A673 (cell line): ENCODE results near the gene TMEM170A. TPM values are rescaled to one million over a fixed set of nuclear protein-coding genes. Genes with fewer than 3 reads are reported as not detected.

ENCODE experiments used
- BruUV-seq: library from RNA; stranded (reverse); fragments of 400-500 nt; replicated peaks from 2 replicates; lab custom pipeline; 2021; lab: Mats Ljungman, UMichigan
- CTCF ChIA-PET: fragments of 300-600 bp; sonication (Branson Sonifier 250); formaldehyde crosslinking; loops from one replicate; lab custom pipeline; 2022; ENCODE audit warnings: antibody characterized with exemption; lab: Charles Lee
- POLR2A ChIA-PET: fragments of 300-600 bp; sonication (Branson Sonifier 250); formaldehyde crosslinking; loops from one replicate; lab custom pipeline; 2022; ENCODE audit warnings: antibody characterized with exemption; ENCODE audit not compliant: low non-redundant PET; lab: Charles Lee
- DNase-seq: peaks from one replicate; pipeline ENCODE4 v3.0.0-alpha.2; 2015; ENCODE audit warnings: low spot score
- H3K27ac ChIP-seq: fragments of 200-600 bp; sonication (generic); 2 replicates; pipeline ENCODE4 v1.5.1; 2016; ENCODE audit warnings: mixed run types, low read depth, mild to moderate bottlenecking, mixed read lengths, antibody characterized with exemption, low read length; ENCODE audit not compliant: poor library complexity, severe bottlenecking
- H3K27me3 ChIP-seq: fragments of 200-600 bp; sonication (generic); replicated peaks from 2 replicates; pipeline ENCODE4 v1.6.1; 2017; ENCODE audit warnings: mixed run types, low read depth, mild to moderate bottlenecking, mixed read lengths, antibody characterized with exemption, low read length; ENCODE audit not compliant: insufficient read depth, poor library complexity
- H3K36me3 ChIP-seq: fragments of 200-600 bp; sonication (generic); 2 replicates; pipeline ENCODE4 v1.6.1; 2016; ENCODE audit warnings: mixed run types, mild to moderate bottlenecking, mixed read lengths, antibody characterized with exemption, low read length; ENCODE audit not compliant: insufficient read depth, poor library complexity, severe bottlenecking
- H3K4me1 ChIP-seq: fragments of 200-600 bp; sonication (generic); 2 replicates; pipeline ENCODE4 v1.6.1; 2017; ENCODE audit warnings: mixed run types, mild to moderate bottlenecking, mixed read lengths, antibody characterized with exemption, low read length; ENCODE audit not compliant: insufficient read depth, poor library complexity, severe bottlenecking
- H3K4me3 ChIP-seq: fragments of 200-600 bp; sonication (generic); 2 replicates; pipeline ENCODE4 v1.5.1; 2016; ENCODE audit warnings: low read depth, mixed run types, mild to moderate bottlenecking, mixed read lengths, low read length; ENCODE audit not compliant: poor library complexity, severe bottlenecking
- H3K9me3 ChIP-seq: fragments of 200-600 bp; sonication (generic); 2 replicates; pipeline ENCODE4 v1.6.1; 2016; ENCODE audit warnings: mixed run types, low read depth, mild to moderate bottlenecking, mixed read lengths, antibody characterized with exemption, low read length; ENCODE audit not compliant: poor library complexity, severe bottlenecking
- CTCF ChIP-seq: fragments of 300-800, 200-600 bp; sonication (generic); conservative IDR thresholded peaks from 2 replicates; pipeline ENCODE4 v1.5.1; 2017; ENCODE audit warnings: low read depth, mild to moderate bottlenecking, antibody characterized with exemption, low read length, moderate library complexity, mixed read lengths
- EZH2 ChIP-seq: fragments of 200-600 bp; sonication (generic); IDR thresholded peaks from 2 replicates; pipeline ENCODE4 v1.6.1; 2017; ENCODE audit warnings: borderline replicate concordance, low read depth, mild to moderate bottlenecking, mixed read lengths, antibody characterized with exemption, low read length; ENCODE audit not compliant: poor library complexity, severe bottlenecking
- intact Hi-C: fragments of 100-400 bp; cut with micrococcal nuclease; formaldehyde crosslinking; loops from one replicate; pipeline ENCODE4 v1.10.0; 2022; ENCODE audit not compliant: unreplicated experiment
- total RNA-seq: library from RNA; stranded (reverse); gene quantifications from 2 replicates; pipeline ENCODE4 v1.2.3, GENCODE V29; 2021

Gene TMEM170A
- total RNA-seq, 1 experiment from 2014 or later, result 25.9 TPM

GRCh38 chr16:75486676-75487313 lies 22.3 kb upstream of the TMEM170A start:
- Histone ChIP-seq H3K36me3 (no peaks in the 10 kb centered on the region), H3K27ac (no peak overlapping the region), H3K27me3 (no peaks in the 10 kb centered on the region), H3K4me1 (peaks cover 2% of the 10 kb centered on the region), H3K4me3 (no peak overlapping the region), H3K9me3 (no peaks in the 10 kb centered on the region)
- no peak for DNase-seq
- TF ChIP-seq EZH2 (no peak), CTCF (no peak)
- POLR2A ChIA-PET, result no interaction called here
- BruUV-seq, result no TSS peak
- CTCF ChIA-PET, result interaction anchor here (0.6 kb wide), 1 partner anchor 41 kb away, joined by 4 read pairs; no protein-coding TSS in a partner anchor
- intact Hi-C loops, result no loop called here

GRCh38 chr16:75486014-75486675 lies 21.7 kb upstream of the TMEM170A start:
- no peak for DNase-seq
- Histone ChIP-seq H3K27ac (no peak overlapping the region), H3K36me3 (no peaks in the 10 kb centered on the region), H3K9me3 (no peaks in the 10 kb centered on the region), H3K27me3 (no peaks in the 10 kb centered on the region), H3K4me1 (no peaks in the 10 kb centered on the region), H3K4me3 (no peak overlapping the region)
- ChIA-PET POLR2A (no interaction called here), CTCF (no interaction called here)
- no TSS peak for BruUV-seq
- TF ChIP-seq CTCF (no peak), EZH2 (no peak)
- intact Hi-C loops, result no loop called here

DNA sequence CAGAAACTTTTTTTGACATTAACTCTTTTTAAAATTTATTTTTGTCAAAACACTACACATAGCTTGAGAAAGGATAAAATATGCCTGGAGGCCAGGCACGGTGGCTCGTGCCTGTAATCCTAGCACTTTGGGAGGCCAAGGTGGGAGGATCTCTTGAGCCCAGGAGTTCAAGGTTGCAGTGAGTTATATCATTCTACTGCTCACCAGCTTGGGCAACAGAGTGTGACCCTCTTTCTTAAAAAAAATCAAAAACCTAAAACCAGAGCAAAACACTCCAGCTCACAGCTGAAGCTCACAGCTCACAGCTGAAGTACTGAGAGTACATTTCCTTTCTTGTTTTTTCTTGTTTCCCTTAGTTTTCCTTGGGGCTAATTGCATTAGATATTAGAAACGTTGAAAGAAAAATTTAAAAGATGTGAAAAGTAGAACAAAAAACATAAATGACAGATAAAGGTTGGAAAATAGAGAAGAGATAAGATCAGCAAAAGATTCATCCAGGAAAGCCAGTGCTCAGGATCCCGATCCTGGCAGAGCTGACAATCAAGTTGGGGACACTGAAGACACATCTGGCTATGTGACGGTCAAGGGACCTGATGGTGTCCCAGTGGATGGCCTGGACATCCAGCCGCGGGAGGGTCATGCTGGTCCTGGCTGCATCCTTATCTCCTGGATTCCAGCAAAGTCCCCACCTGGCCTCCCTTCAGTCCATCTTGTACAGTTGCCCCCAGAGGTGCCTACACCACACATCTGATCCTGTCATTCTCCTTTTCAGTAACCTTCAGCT lies 20.9 kb upstream of the TMEM170A start:
- no TSS peak for BruUV-seq
- DNase-seq, result no peak
- Histone ChIP-seq H3K9me3 (no peaks in the 10 kb centered on the region), H3K36me3 (no peaks in the 10 kb centered on the region), H3K27ac (no peak overlapping the region), H3K4me3 (no peak overlapping the region), H3K27me3 (no peaks in the 10 kb centered on the region), H3K4me1 (no peaks in the 10 kb centered on the region)
- intact Hi-C loops, result no loop called here
- CTCF ChIA-PET, result no interaction called here
- POLR2A ChIA-PET, result no interaction called here
- no peak for TF ChIP-seq CTCF
- TF ChIP-seq EZH2, result no peak
